ENCODE measurements around the gene C17orf78.

DNA sequence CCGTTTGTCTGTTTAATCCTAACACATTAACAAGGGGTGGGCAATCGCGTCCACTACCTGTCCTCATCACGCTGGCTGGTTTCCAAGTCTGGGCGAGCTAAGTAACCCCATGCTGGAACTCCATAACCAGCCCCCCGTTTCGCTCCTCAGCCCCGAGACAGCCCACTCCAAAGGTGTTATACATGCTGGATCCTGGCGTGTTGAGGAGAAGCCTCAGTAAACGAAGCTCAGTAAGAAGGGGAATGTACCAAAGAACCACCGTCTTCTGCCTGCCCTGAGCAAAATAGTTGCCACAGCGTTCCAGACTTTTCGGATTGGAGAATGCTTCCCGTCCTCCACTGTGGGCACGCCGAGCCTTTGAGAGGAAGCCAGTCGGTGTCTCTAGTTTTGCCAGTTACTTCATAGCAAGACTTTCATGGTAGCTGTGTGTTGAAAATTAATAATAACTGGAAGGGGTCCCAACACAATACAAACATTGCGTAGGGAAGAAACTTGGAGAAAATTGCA is 16.1 kb upstream of the C17orf78 start:
- TF ChIP-seq, protein P1, sequence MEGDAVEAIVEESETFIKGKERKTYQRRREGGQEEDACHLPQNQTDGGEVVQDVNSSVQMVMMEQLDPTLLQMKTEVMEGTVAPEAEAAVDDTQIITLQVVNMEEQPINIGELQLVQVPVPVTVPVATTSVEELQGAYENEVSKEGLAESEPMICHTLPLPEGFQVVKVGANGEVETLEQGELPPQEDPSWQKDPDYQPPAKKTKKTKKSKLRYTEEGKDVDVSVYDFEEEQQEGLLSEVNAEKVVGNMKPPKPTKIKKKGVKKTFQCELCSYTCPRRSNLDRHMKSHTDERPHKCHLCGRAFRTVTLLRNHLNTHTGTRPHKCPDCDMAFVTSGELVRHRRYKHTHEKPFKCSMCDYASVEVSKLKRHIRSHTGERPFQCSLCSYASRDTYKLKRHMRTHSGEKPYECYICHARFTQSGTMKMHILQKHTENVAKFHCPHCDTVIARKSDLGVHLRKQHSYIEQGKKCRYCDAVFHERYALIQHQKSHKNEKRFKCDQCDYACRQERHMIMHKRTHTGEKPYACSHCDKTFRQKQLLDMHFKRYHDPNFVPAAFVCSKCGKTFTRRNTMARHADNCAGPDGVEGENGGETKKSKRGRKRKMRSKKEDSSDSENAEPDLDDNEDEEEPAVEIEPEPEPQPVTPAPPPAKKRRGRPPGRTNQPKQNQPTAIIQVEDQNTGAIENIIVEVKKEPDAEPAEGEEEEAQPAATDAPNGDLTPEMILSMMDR (IDR thresholded peaks at IDR 0.05 in 2 of 3, conservative IDR thresholded peaks at IDR 0.05 in 1 of 3; ENCODE audit: borderline replicate concordance in 1 of 3, insufficient read depth in 1 of 3, low read depth in 2 of 3, low read length in 2 of 3): no peak
- no peak for TF ChIP-seq ZFX (IDR thresholded peaks at IDR 0.05)
- no peak for TF ChIP-seq POLR2A (IDR thresholded peaks at IDR 0.05; ENCODE audit: borderline replicate concordance, extremely low read depth, insufficient read depth, insufficient read length)
- TF ChIP-seq EZH2phosphoT487 (IDR thresholded peaks at IDR 0.05; ENCODE audit: borderline replicate concordance): no peak
- no peak for TF ChIP-seq YY1 (IDR thresholded peaks at IDR 0.05; ENCODE audit: extremely low read depth, insufficient replicate concordance, low read depth, low read length)
- TF ChIP-seq EZH2 (IDR thresholded peaks at IDR 0.05): no peak
- TF ChIP-seq SP1 (IDR thresholded peaks at IDR 0.05; ENCODE audit: low read depth): no peak
- TF ChIP-seq SIN3A (IDR thresholded peaks at IDR 0.05; ENCODE audit: low read depth): no peak
- no peak for TF ChIP-seq RAD21 (IDR thresholded peaks at IDR 0.05; ENCODE audit: low read depth)
- TF ChIP-seq REST (IDR thresholded peaks at IDR 0.05; ENCODE audit: low read depth): no peak
- no peak for TF ChIP-seq FOSL1 (IDR thresholded peaks at IDR 0.05; ENCODE audit: low read depth)
- TF ChIP-seq TCF7L2 (IDR thresholded peaks at IDR 0.05; ENCODE audit: borderline replicate concordance, extremely low read depth, insufficient read depth, insufficient read length): no peak
- TF ChIP-seq ZNF274 (IDR thresholded peaks at IDR 0.05; ENCODE audit: low read depth, low read length): no peak

Measured in HCT116 (cell line).